ENCODE measurements around the gene NHLRC1. TPM values are rescaled to one million over a fixed set of nuclear protein-coding genes. Genes with fewer than 3 reads are reported as not detected.

The NHLRC1 gene
- total RNA-seq, 1 donor from 2014 or later = 0.26 TPM

GRCh38 chr6:18088419-18089296, 33.8 kb downstream of the NHLRC1 start:
- DNase-seq = no peak
- H3K4me1 Mint-ChIP-seq = no peaks in the 10 kb centered on the region
- no peaks in the 10 kb centered on the region for H3K9me3 Mint-ChIP-seq
- peaks cover 3% of the 10 kb centered on the region for H3K27me3 Mint-ChIP-seq
- H3K36me3 Mint-ChIP-seq (ENCODE audit: low read depth) = no peaks in the 10 kb centered on the region
- intact Hi-C loops (cut with micrococcal nuclease) = no loop called here
- no peak overlapping the region for H3K4me3 Mint-ChIP-seq
- H3K27ac Mint-ChIP-seq = no peak overlapping the region

- Mint-ChIP-seq H3K36me3 (ENCODE audit: low read depth) (no peaks in the 10 kb centered on the region), H3K4me1 (no peaks in the 10 kb centered on the region), H3K27me3 (peaks cover 2% of the 10 kb centered on the region), H3K27ac (no peak overlapping the region), H3K9me3 (no peaks in the 10 kb centered on the region), H3K4me3 (no peak overlapping the region)
- DNase-seq = no peak
- intact Hi-C loops (cut with micrococcal nuclease) = no loop called here
Measured at GRCh38 chr6:18087396-18088165, 34.9 kb downstream of the NHLRC1 start.

- intact Hi-C loops (cut with micrococcal nuclease) = no loop called here
- no peak overlapping the region for H3K27ac Mint-ChIP-seq
Measured at GRCh38 chr6:18081025-18081668, 41.3 kb downstream of the NHLRC1 start.

GRCh38 chr6:18080544-18080943, 41.9 kb downstream of the NHLRC1 start:
- Mint-ChIP-seq H3K27me3 (no peaks in the 10 kb centered on the region), H3K27ac (no peak overlapping the region), H3K4me3 (no peak overlapping the region), H3K36me3 (ENCODE audit: low read depth) (no peaks in the 10 kb centered on the region), H3K4me1 (no peaks in the 10 kb centered on the region), H3K9me3 (peaks cover 8% of the 10 kb centered on the region)
- intact Hi-C loops (cut with micrococcal nuclease) = no loop called here
- DNase-seq = no peak

More at GRCh38 chr6:18081025-18081668, 41.3 kb downstream of the NHLRC1 start:
- no peak for DNase-seq
- Mint-ChIP-seq H3K9me3 (peaks cover 5% of the 10 kb centered on the region), H3K27me3 (no peaks in the 10 kb centered on the region), H3K4me3 (no peak overlapping the region), H3K4me1 (no peaks in the 10 kb centered on the region), H3K36me3 (ENCODE audit: low read depth) (no peaks in the 10 kb centered on the region)

GRCh38 chr6:18078866-18079265, 43.6 kb downstream of the NHLRC1 start:
- Mint-ChIP-seq H3K4me1 (no peaks in the 10 kb centered on the region), H3K36me3 (ENCODE audit: low read depth) (no peaks in the 10 kb centered on the region), H3K27me3 (no peaks in the 10 kb centered on the region), H3K9me3 (peaks cover 13% of the 10 kb centered on the region), H3K27ac (no peak overlapping the region), H3K4me3 (no peak overlapping the region)
- intact Hi-C loops (cut with micrococcal nuclease) = no loop called here
- no peak for DNase-seq

- Mint-ChIP-seq H3K27ac (no peak overlapping the region), H3K4me1 (no peaks in the 10 kb centered on the region), H3K9me3 (peaks cover 13% of the 10 kb centered on the region), H3K27me3 (no peaks in the 10 kb centered on the region), H3K4me3 (no peak overlapping the region), H3K36me3 (ENCODE audit: low read depth) (no peaks in the 10 kb centered on the region)
- intact Hi-C loops (cut with micrococcal nuclease) = no loop called here
- DNase-seq = no peak
Measured at GRCh38 chr6:18076231-18076630, 46.2 kb downstream of the NHLRC1 start.

- no peak for DNase-seq
- H3K27me3 Mint-ChIP-seq = no peaks in the 10 kb centered on the region
- no peak overlapping the region for H3K4me3 Mint-ChIP-seq
- no peak overlapping the region for H3K27ac Mint-ChIP-seq
- peaks cover 13% of the 10 kb centered on the region for H3K9me3 Mint-ChIP-seq
- no peaks in the 10 kb centered on the region for H3K36me3 Mint-ChIP-seq (ENCODE audit: low read depth)
- H3K4me1 Mint-ChIP-seq = no peaks in the 10 kb centered on the region
- intact Hi-C loops (cut with micrococcal nuclease) = no loop called here
Measured at GRCh38 chr6:18072841-18073240, 49.6 kb downstream of the NHLRC1 start.

GRCh38 chr6:18070486-18070885, 52.0 kb downstream of the NHLRC1 start:
- DNase-seq = no peak
- Mint-ChIP-seq H3K9me3 (peaks cover 5% of the 10 kb centered on the region), H3K36me3 (ENCODE audit: low read depth) (no peaks in the 10 kb centered on the region), H3K27me3 (no peaks in the 10 kb centered on the region), H3K4me3 (no peak overlapping the region), H3K27ac (no peak overlapping the region), H3K4me1 (no peaks in the 10 kb centered on the region)
- intact Hi-C loops (cut with micrococcal nuclease) = no loop called here

Other genes with a start within 250 kb of the NHLRC1 start
- not detected in 2 replicates for gene KIF13A, start 135.0 kb downstream of the NHLRC1 start, total RNA-seq
- 0.72 and 0.92 TPM in 2 replicates for gene TPMT, start 32.4 kb upstream of the NHLRC1 start, total RNA-seq
- gene KDM1B, start 32.7 kb upstream of the NHLRC1 start, total RNA-seq = 8.5 and 8.6 TPM in 2 replicates
- gene DEK, start 141.9 kb upstream of the NHLRC1 start, total RNA-seq = 170 and 175 TPM in 2 replicates